Measurements from ENCODE around the gene ZBTB16.

DNA sequence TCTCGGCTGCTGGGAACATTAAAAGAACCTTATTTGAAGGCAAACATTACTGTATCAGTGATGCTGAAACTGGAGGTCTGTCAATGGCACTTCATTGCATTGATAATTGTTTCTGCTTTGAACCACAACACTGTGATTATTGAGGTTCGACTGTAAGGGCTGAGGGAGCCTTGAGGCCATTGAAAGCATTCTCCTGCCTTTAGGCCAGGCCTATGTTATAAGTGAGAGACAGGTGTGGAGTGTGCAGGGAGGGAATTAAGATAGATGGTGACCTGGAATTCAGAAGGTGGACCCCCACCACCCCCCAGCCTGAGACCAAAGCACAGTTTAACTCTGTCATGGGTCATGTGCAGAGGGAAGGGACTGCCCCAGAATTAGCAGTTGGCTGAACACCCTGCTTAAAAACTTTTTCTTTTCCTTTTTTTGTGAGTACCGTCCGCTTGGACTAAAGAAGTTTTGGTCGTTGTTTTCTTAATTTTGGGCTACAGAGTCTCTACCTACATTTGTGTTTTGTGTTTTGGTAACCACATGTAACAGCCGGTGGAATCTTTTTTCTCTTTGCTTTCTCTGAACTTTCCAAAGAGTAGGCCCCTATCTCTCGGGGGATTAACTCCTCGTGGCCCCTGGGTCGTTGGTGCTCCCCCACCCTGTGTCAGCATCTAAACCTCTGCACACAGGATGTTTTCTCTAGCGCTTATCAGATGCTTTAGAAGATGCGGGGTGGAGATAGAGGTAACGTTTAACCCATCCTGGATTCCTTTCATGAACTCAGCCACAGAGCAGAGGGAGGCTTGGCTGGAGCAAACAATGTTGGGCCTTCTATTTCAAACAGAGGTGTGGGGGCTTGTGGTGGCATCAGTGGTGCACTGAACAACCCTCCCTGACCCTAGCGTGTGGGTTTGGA is 43.7 kb downstream of the ZBTB16 start:
- no peak for TF ChIP-seq POLR2A (IDR thresholded peaks at IDR 0.05)
- TF ChIP-seq CTCF (IDR thresholded peaks at IDR 0.05): no peak

Data from uterus (tissue), 2 donors.